K562 (cell line): ENCODE data around the gene PIK3R5. TPM values are rescaled to one million over a fixed set of nuclear protein-coding genes. Genes with fewer than 3 reads are reported as not detected.

ENCODE experiments used
- ATAC-seq: fragments of 200-7000 bp; cut with Tn5 transposase; 3 replicates; pipeline ENCODE4 v1.9.1; 2020; ENCODE audit warnings: moderate library complexity
- BruUV-seq: library from RNA; stranded (reverse); fragments of 400-500 nt; replicated peaks from 2 replicates; lab custom pipeline; 2021; lab: Mats Ljungman, UMichigan
- CTCF ChIA-PET: fragments of 300-600 bp; formaldehyde crosslinking; extraction: SDS; loops from one replicate; lab custom pipeline; 2021; ENCODE audit warnings: low intra/inter-chr PET ratio; lab: Yijun Ruan, JAX
- POLR2A ChIA-PET: fragments of 300-600, 350-650 bp; sonication (Branson Sonifier 250); formaldehyde crosslinking; extraction: SDS; loops from one replicate; lab custom pipeline; 2021; ENCODE audit warnings: antibody characterized with exemption, inconsistent platforms; lab: Yijun Ruan, JAX
- DNase-seq, 4 experiments: peaks; one replicate each; pipeline versions ENCODE4 v3.0.0 to v3.0.0-alpha.2; 2011 to 2018; ENCODE audit warnings: low spot score in 3 of 4, mixed read lengths in 3 of 4; ENCODE audit errors: extremely low read depth in 1 of 4
- FAIRE-seq: peaks from 2 replicates; lab custom pipeline; 2011; peaks lifted over from hg19 to GRCh38; lab: Jason Lieb, UNC
- H2AFZ ChIP-seq: 2 replicates; pipeline ENCODE4 v1.6.0; 2011; ENCODE audit warnings: low read depth, low read length, control low read depth, inconsistent platforms
- H3K27ac ChIP-seq: fragments of 200-600 bp; 3 replicates; pipeline ENCODE4 v1.8.0; 2011; ENCODE audit warnings: low read depth, mild to moderate bottlenecking, control low read depth, inconsistent platforms, low read length, moderate library complexity, mixed read lengths; ENCODE audit errors: extremely low read depth
- H3K27me3 ChIP-seq, 2 experiments: fragments of 300-600 bp in 1 of 2; 2 replicates in 1 of 2; 3 replicates in 1 of 2; pipeline versions ENCODE4 v1.6.0 to v1.8.0; 2011; ENCODE audit warnings: inconsistent platforms in 2 of 2, low read length in 2 of 2, mild to moderate bottlenecking in 1 of 2, mixed read lengths in 1 of 2, moderate library complexity in 1 of 2; ENCODE audit not compliant: control insufficient read depth in 2 of 2, insufficient read depth in 2 of 2
- H3K36me3 ChIP-seq: fragments of 300-600 bp; 3 replicates; pipeline ENCODE4 v1.8.0; 2011; ENCODE audit warnings: mild to moderate bottlenecking, low read length, inconsistent platforms; ENCODE audit not compliant: control insufficient read depth, insufficient read depth
- H3K4me1 ChIP-seq, 2 experiments: fragments of 200-600 bp in 1 of 2; replicated peaks in 1 of 2; 2 replicates in 1 of 2; 3 replicates in 1 of 2; pipeline versions ENCODE4 v1.5.1 to v1.8.0; 2011; ENCODE audit warnings: inconsistent platforms in 2 of 2, low read length in 2 of 2, mild to moderate bottlenecking in 1 of 2, mixed read lengths in 1 of 2, moderate library complexity in 1 of 2; ENCODE audit not compliant: control insufficient read depth in 2 of 2, insufficient read depth in 2 of 2
- H3K4me2 ChIP-seq: 2 replicates; pipeline ENCODE4 v1.6.1; 2011; ENCODE audit warnings: low read length, control low read depth, inconsistent platforms, mixed read lengths; ENCODE audit not compliant: insufficient read depth
- H3K4me3 ChIP-seq: fragments of 200-600 bp; sonication (generic), shearing (Covaris generic); 2 replicates; pipeline ENCODE4 v1.5.1; 2016; ENCODE audit warnings: control low read depth, inconsistent platforms
- H3K79me2 ChIP-seq: fragments of 200-600 bp; 3 replicates; pipeline ENCODE4 v1.8.0; 2011; ENCODE audit warnings: low read length, inconsistent platforms; ENCODE audit not compliant: control insufficient read depth, insufficient read depth
- H3K9ac ChIP-seq, 2 experiments: 2 replicates each; pipeline versions ENCODE4 v1.6.0 to v1.6.1; 2011; ENCODE audit warnings: low read depth in 2 of 2, low read length in 2 of 2, control low read depth in 1 of 2, inconsistent platforms in 1 of 2, mild to moderate bottlenecking in 1 of 2, mixed read lengths in 1 of 2; ENCODE audit not compliant: insufficient read depth in 1 of 2
- H3K9me1 ChIP-seq: one replicate; pipeline ENCODE4 v1.6.0; 2011; ENCODE audit warnings: inconsistent platforms, mild to moderate bottlenecking, low read length, moderate library complexity; ENCODE audit not compliant: control insufficient read depth, insufficient read depth
- H3K9me3 ChIP-seq: replicated peaks from 2 replicates; pipeline ENCODE4 v1.5.1; 2011; ENCODE audit warnings: low read depth, low read length, inconsistent platforms; ENCODE audit not compliant: control insufficient read depth, insufficient read depth
- H4K20me1 ChIP-seq: replicated peaks from 2 replicates; pipeline ENCODE4 v1.6.1; 2011; ENCODE audit warnings: low read length, inconsistent platforms, mixed read lengths; ENCODE audit not compliant: control insufficient read depth, insufficient read depth
- ARHGAP35 ChIP-seq: fragments of 450-650 bp; IDR thresholded peaks from 2 replicates; pipeline ENCODE4 v1.6.1; 2018; ENCODE audit not compliant: partially characterized antibody
- CEBPZ ChIP-seq: fragments of 150-350 bp; IDR thresholded peaks from 2 replicates; pipeline ENCODE4 v1.6.1; 2014; ENCODE audit warnings: low read depth, mild to moderate bottlenecking, low read length, borderline replicate concordance
- CREBBP ChIP-seq: IDR thresholded peaks from one replicate; pipeline ENCODE4 v1.6.1; 2012; ENCODE audit warnings: low read depth, mild to moderate bottlenecking, control low read depth, inconsistent platforms, low read length
- EHMT2 ChIP-seq: fragments of 450-650 bp; IDR thresholded peaks from 2 replicates; pipeline ENCODE4 v1.6.1; 2018; ENCODE audit warnings: antibody characterized with exemption
- ESRRB ChIP-seq: fragments of 250-450 bp; sonication (Bioruptor Pico); IDR thresholded peaks from 2 replicates; pipeline ENCODE4 v1.5.0; 2020; ENCODE audit warnings: mild to moderate bottlenecking, moderate library complexity, borderline replicate concordance
- HCFC1 ChIP-seq: IDR thresholded peaks from 2 replicates; pipeline ENCODE4 v1.6.1; 2012; ENCODE audit warnings: low read depth, low read length, improper control_type of control experiment
- HDAC6 ChIP-seq: IDR thresholded peaks from 2 replicates; pipeline ENCODE4 v1.6.1; 2012; ENCODE audit warnings: low read depth, mild to moderate bottlenecking, control low read depth, inconsistent platforms, low read length, moderate library complexity
- HNRNPH1 ChIP-seq: fragments of 200-400 bp; formaldehyde crosslinking; optimal IDR thresholded peaks from 2 replicates; pipeline ENCODE3; 2017; ENCODE audit warnings: low read depth, mild to moderate bottlenecking, low read length, moderate library complexity
- MEF2A ChIP-seq: IDR thresholded peaks from 2 replicates; pipeline ENCODE4 v1.6.1; 2011; ENCODE audit warnings: low read depth, mild to moderate bottlenecking, low read length, moderate library complexity; ENCODE audit not compliant: control insufficient read depth
- PPARD ChIP-seq: fragments of 250-450 bp; sonication (Bioruptor Pico); IDR thresholded peaks from 2 replicates; pipeline ENCODE4 v1.8.0; 2022; ENCODE audit warnings: inconsistent platforms, mild to moderate bottlenecking, moderate library complexity
- RAD21 ChIP-seq, 2 experiments: fragments of 250-450 bp in 1 of 2; fragments of 450-650 bp in 1 of 2; sonication (Bioruptor Pico) in 1 of 2; formaldehyde crosslinking in 1 of 2; IDR thresholded peaks in 1 of 2; conservative IDR thresholded peaks in 1 of 2; 2 replicates each; pipeline versions ENCODE4 v1.4.0 to v1.8.0; 2020 to 2022; ENCODE audit warnings: mild to moderate bottlenecking in 2 of 2, moderate library complexity in 1 of 2
- RBM15 ChIP-seq: fragments of 200-400 bp; formaldehyde crosslinking; IDR thresholded peaks from 2 replicates; pipeline ENCODE4 v1.6.1; 2018; ENCODE audit warnings: mild to moderate bottlenecking, low read length, moderate library complexity; ENCODE audit not compliant: insufficient read depth
- RUNX1 ChIP-seq: sonication (generic); IDR thresholded peaks from 2 replicates; pipeline ENCODE4 v1.6.1; 2016; ENCODE audit warnings: antibody characterized with exemption, low read depth
- ZBTB1 ChIP-seq: sonication (generic); formaldehyde crosslinking; IDR thresholded peaks from 2 replicates; pipeline ENCODE4 v1.8.1; 2023; ENCODE audit warnings: missing genetic modification reagents, low read depth, mild to moderate bottlenecking, borderline replicate concordance
- ZNF134 ChIP-seq: fragments of 250-450 bp; sonication (Bioruptor Pico); conservative IDR thresholded peaks from 2 replicates; pipeline ENCODE4 v1.4.0; 2020
- WGBS: fragments of 100-300 bp; shearing (Covaris generic); methylation state at CpG from one replicate; pipeline ENCODE4 v1.1.6; 2016; ENCODE audit warnings: low coverage, mixed read lengths; ENCODE audit not compliant: insufficient coverage; ENCODE audit errors: missing lambda C conversion rate; 5-methylcytosine and 5-hydroxymethylcytosine counted together
- in situ Hi-C: fragments of 300-500 bp; cut with MboI; formaldehyde crosslinking; loops from 4 replicates; pipeline ENCODE4 v1.15.0; 2018; ENCODE audit warnings: inconsistent platforms, mixed read lengths
- intact Hi-C: fragments of 100-400 bp; cut with micrococcal nuclease; formaldehyde crosslinking; loops from 2 replicates; pipeline ENCODE4 v1.14.2; 2022
- polyA plus RNA-seq, 8 experiments: library from polyadenylated mRNA; depleted of rRNA in 4 of 8; stranded (reverse) in 5 of 8; unstranded in 3 of 8; fragments of >200 nt; fragmentation: Nextera tagmentation in 2 of 8; fragmentation: Illumina TruSeq in 1 of 8; extraction: Ambion mirVana in 2 of 8; extraction: Trizol in 1 of 8; gene quantifications; 2 replicates each; pipeline versions ENCODE4 v1.2.1 to v1.2.3, GENCODE V29; 2011 to 2014; ENCODE audit warnings: inconsistent platforms in 1 of 8, missing spikeins in 1 of 8
- total RNA-seq, 7 experiments: library from RNA; depleted of rRNA in 6 of 7; stranded (reverse); fragments of >200 nt in 6 of 7; fragmentation: Illumina TruSeq in 2 of 7; extraction: Trizol in 2 of 7; gene quantifications; 2 replicates each; pipeline versions ENCODE4 v1.2.1 to v1.2.3, GENCODE V29; 2011 to 2021; ENCODE audit warnings: low replicate concordance in 1 of 7

Gene PIK3R5
- total and polyA plus RNA-seq, 9 of the 15 experiments (the other 6 are each of a cell fraction or from before 2014, with no cell fraction given) = 0.01 to 0.38 TPM; not detected in 7

GRCh38 chr17:8855477-8856204, 109.9 kb downstream of the PIK3R5 start (continued):
- TF ChIP-seq ESRRB (CRISPR knock-in tag) = no peak
- TF ChIP-seq HNRNPH1 = no peak
- no peak for TF ChIP-seq CEBPZ
- no peak for TF ChIP-seq HCFC1

- H2AFZ ChIP-seq = no peak overlapping the region
- H3K9me1 ChIP-seq = no peaks in the 10 kb centered on the region
- no peak for ATAC-seq
- no peak for DNase-seq
- H3K27ac ChIP-seq = no peak overlapping the region
- BruUV-seq = no TSS peak
- H3K4me1 ChIP-seq = no peaks in the 10 kb centered on the region
- TF ChIP-seq ARHGAP35 (no peak), MEF2A (no peak), PPARD (no peak), RUNX1 (no peak), ZBTB1 (CRISPR knock-in tag) (no peak), HDAC6 (no peak), RBM15 (no peak), EHMT2 (no peak), RAD21 (CRISPR knock-in tag; conservative IDR thresholded peaks at IDR 0.05 in 1 of 2, IDR thresholded peaks at IDR 0.05 in 1 of 2) (no peak), CREBBP (no peak), ZNF134 (CRISPR knock-in tag) (no peak)
- no peaks in the 10 kb centered on the region for H3K79me2 ChIP-seq
- no peak for FAIRE-seq
- no peaks in the 10 kb centered on the region for H3K9me3 ChIP-seq
- CTCF ChIA-PET = no interaction called here
- no peaks in the 10 kb centered on the region for H3K36me3 ChIP-seq
- no peaks in the 10 kb centered on the region for H4K20me1 ChIP-seq
- no peak overlapping the region for H3K9ac ChIP-seq
- in situ Hi-C loops (no loop called here), intact Hi-C loops (no loop called here)
- H3K27me3 ChIP-seq = no peaks in the 10 kb centered on the region
- H3K4me2 ChIP-seq = no peak overlapping the region
- H3K4me3 ChIP-seq = no peak overlapping the region
- 2% methylated on average over 5 of the region's 5 CpGs for WGBS
- POLR2A ChIA-PET = no interaction called here
Measured at GRCh38 chr17:8851600-8851999, 113.9 kb downstream of the PIK3R5 start.
